GM19043 (cell line): ENCODE measurements around the gene CACNA1A.
"Not testable (repeated sequence)": the region's sequence is repeated elsewhere in the genome, so short reads cannot be mapped to it uniquely, and the experiment has no call there.

Experiments
- ATAC-seq: cut with Tn5 transposase; IDR thresholded peaks from one replicate; pipeline ENCODE4 v1.9.1; 2021; ENCODE audit warnings: low read depth; ENCODE audit not compliant: unreplicated experiment

Gene CACNA1A

GRCh38 chr19:13209484-13210338 lies 296.6 kb downstream of the CACNA1A start:
- ATAC-seq = no peak

GRCh38 chr19:13208672-13209483 lies 297.4 kb downstream of the CACNA1A start:
- ATAC-seq = peak; percentile 18

- ATAC-seq = peak; percentile 57
These were observed 298.2 kb downstream of the CACNA1A start for GRCh38 chr19:13207846-13208671.

- ATAC-seq = no peak
These were observed 298.9 kb downstream of the CACNA1A start for GRCh38 chr19:13207237-13207845.

GRCh38 chr19:13206587-13206986 lies 299.7 kb downstream of the CACNA1A start:
- no peak for ATAC-seq

- ATAC-seq = not testable (repeated sequence)
These were observed 304.2 kb downstream of the CACNA1A start for GRCh38 chr19:13202112-13202511.

- no peak for ATAC-seq
These were observed 307.6 kb downstream of the CACNA1A start for GRCh38 chr19:13198634-13199033.

GRCh38 chr19:13195678-13196077 lies 310.6 kb downstream of the CACNA1A start:
- ATAC-seq = no peak

GRCh38 chr19:13190781-13191540 lies 315.3 kb downstream of the CACNA1A start:
- no peak for ATAC-seq

- ATAC-seq = no peak
These were observed 316.7 kb downstream of the CACNA1A start for GRCh38 chr19:13189600-13189999.

GRCh38 chr19:13187419-13187818 lies 318.9 kb downstream of the CACNA1A start:
- ATAC-seq = no peak

- not testable (repeated sequence) for ATAC-seq
These were observed 319.6 kb downstream of the CACNA1A start for GRCh38 chr19:13186688-13187087.

GRCh38 chr19:13185763-13186657 lies 320.3 kb downstream of the CACNA1A start:
- not testable (repeated sequence) for ATAC-seq

GRCh38 chr19:13184926-13185325 lies 321.4 kb downstream of the CACNA1A start:
- not testable (repeated sequence) for ATAC-seq

- ATAC-seq = no peak
These were observed 324.4 kb downstream of the CACNA1A start for GRCh38 chr19:13181747-13182388.

- not testable (repeated sequence) for ATAC-seq
These were observed 328.0 kb downstream of the CACNA1A start for GRCh38 chr19:13178291-13178690.

GRCh38 chr19:13177584-13177983 lies 328.7 kb downstream of the CACNA1A start:
- not testable (repeated sequence) for ATAC-seq

GRCh38 chr19:13176345-13176744 lies 329.9 kb downstream of the CACNA1A start:
- no peak for ATAC-seq
